Measurements from ENCODE around the gene ARHGAP44. TPM values are rescaled to one million over a fixed set of nuclear protein-coding genes. Genes with fewer than 3 reads are reported as not detected.

ARHGAP44 gene
- total and polyA plus RNA-seq, 2 of the 13 experiments (the other 11 are each of a cell fraction or from before 2014, with no cell fraction given), result 0.79 to 3.1 TPM

DNA sequence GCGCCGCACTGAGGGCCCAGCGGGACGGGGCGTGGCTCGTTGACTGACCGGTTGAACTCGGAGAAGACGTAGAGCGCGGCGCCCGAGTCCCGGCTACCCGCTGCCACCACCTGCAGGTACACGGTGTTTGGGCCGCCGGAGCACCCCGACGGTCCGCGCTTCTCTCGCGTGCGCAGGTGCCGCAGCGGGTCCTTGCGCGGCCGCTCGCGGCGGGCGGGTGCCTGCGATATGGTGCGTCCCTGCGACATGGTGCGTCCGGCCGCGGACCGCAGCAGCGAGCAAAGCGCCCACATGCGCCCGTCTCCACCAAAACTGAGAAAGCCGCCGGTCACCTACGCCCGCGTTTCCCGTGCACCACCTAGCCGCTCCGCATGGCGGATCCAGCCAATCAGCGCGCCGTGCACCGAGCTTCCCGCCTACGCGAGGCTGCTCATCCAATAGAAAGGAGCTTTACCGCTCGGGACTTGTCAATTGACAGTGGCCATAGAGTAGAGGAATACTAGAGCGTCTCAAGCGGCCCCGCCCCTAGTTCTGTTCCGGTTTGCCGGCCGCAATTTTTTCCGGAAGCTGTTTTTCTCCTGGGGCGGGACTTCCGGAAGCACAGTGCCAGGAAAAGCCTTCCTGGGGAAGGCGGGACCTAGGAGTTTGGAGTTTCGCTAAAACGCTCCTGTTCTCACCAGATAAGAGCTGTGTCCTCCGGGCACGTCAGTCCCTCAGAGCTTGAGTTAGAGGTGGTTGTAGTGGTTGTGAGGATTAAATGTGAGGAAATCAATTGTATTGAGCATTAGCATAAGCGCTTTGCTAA lies 228.6 kb downstream of the ARHGAP44 start, which contains the start of gene ELAC2 (continued):
- no peak for TF ChIP-seq CERS6 (CRISPR knock-in tag; IDR thresholded peaks at IDR 0.05)
- TF ChIP-seq ZNF552 (CRISPR knock-in tag; IDR thresholded peaks at IDR 0.05; ENCODE audit: borderline replicate concordance), result no peak
- TF ChIP-seq SMARCC2 (IDR thresholded peaks at IDR 0.05), result no peak
- peak; percentile 71; the same call in 1 of the 2 replicates for TF ChIP-seq SIN3A (IDR thresholded peaks at IDR 0.05; ENCODE audit: borderline replicate concordance, low read depth, low read length)
- peak; percentile 47; the same call in 1 of the 2 replicates for TF ChIP-seq ZNF256 (CRISPR knock-in tag; conservative IDR thresholded peaks at IDR 0.05)
- TF ChIP-seq ZNF589 (CRISPR knock-in tag; conservative IDR thresholded peaks at IDR 0.05), result no peak
- no peak for TF ChIP-seq TP53 (CRISPR knock-in tag; conservative IDR thresholded peaks at IDR 0.05)
- TF ChIP-seq ZSCAN12 (CRISPR knock-in tag; IDR thresholded peaks at IDR 0.05), result peak; percentile 54; the same call in 1 of the 2 replicates
- no peak for TF ChIP-seq ZFP36 (IDR thresholded peaks at IDR 0.05; ENCODE audit: borderline replicate concordance, low read depth, low read length, partially characterized antibody)
- no peak for TF ChIP-seq ELK4 (CRISPR knock-in tag; IDR thresholded peaks at IDR 0.05; ENCODE audit: borderline replicate concordance)
- no peak for TF ChIP-seq ZNF33A (CRISPR knock-in tag; IDR thresholded peaks at IDR 0.05; ENCODE audit: borderline replicate concordance)
- TF ChIP-seq MEIS2 (CRISPR knock-in tag; IDR thresholded peaks at IDR 0.05), result peak; percentile 39; the same call in 1 of the 2 replicates
- no peak; the same call in 1 of the 2 replicates for TF ChIP-seq ARHGAP35 (CRISPR knock-in tag; IDR thresholded peaks at IDR 0.05; ENCODE audit: borderline replicate concordance)
- TF ChIP-seq ZNF782 (CRISPR knock-in tag; IDR thresholded peaks at IDR 0.05; ENCODE audit: borderline replicate concordance), result no peak
- no peak for TF ChIP-seq ZSCAN20 (CRISPR knock-in tag; IDR thresholded peaks at IDR 0.05; ENCODE audit: borderline replicate concordance)
- TF ChIP-seq KDM6A (CRISPR knock-in tag; IDR thresholded peaks at IDR 0.05; ENCODE audit: low read depth), result no peak
- no peak; the same call in 1 of the 2 replicates for TF ChIP-seq KLF15 (CRISPR knock-in tag; IDR thresholded peaks at IDR 0.05; ENCODE audit: borderline replicate concordance)
- TF ChIP-seq RBFOX2 (IDR thresholded peaks at IDR 0.05; ENCODE audit: low read depth, low read length), result peak; percentile 95
- no peak for TF ChIP-seq CSRNP2 (CRISPR knock-in tag; conservative IDR thresholded peaks at IDR 0.05; ENCODE audit: low read depth)
- no peak for TF ChIP-seq HNRNPK (IDR thresholded peaks at IDR 0.05; ENCODE audit: low read depth, low read length, poor library complexity, severe bottlenecking)
- no peak for TF ChIP-seq ZNF296 (CRISPR knock-in tag; conservative IDR thresholded peaks at IDR 0.05)
- TF ChIP-seq TGIF2 (CRISPR knock-in tag; IDR thresholded peaks at IDR 0.05), result 0 out of 2 replicates have a peak, but pooled peaks have one; percentile 25
- TF ChIP-seq FOXC1 (CRISPR knock-in tag; IDR thresholded peaks at IDR 0.05; ENCODE audit: borderline replicate concordance), result no peak
- TF ChIP-seq ZNF83 (CRISPR knock-in tag; IDR thresholded peaks at IDR 0.05; ENCODE audit: borderline replicate concordance), result no peak; the same call in 1 of the 2 replicates
- TF ChIP-seq MAFF (IDR thresholded peaks at IDR 0.05; ENCODE audit: low read depth, low read length), result no peak

Data from HepG2 (cell line).